NCI-H526 (cell line): ENCODE results near the gene PPP6R2.

ENCODE experiments used
- DNase-seq, 2 experiments: peaks; one replicate each; lab custom pipeline; 2025; lab: John Stamatoyannopoulos, UW

PPP6R2 gene

DNA sequence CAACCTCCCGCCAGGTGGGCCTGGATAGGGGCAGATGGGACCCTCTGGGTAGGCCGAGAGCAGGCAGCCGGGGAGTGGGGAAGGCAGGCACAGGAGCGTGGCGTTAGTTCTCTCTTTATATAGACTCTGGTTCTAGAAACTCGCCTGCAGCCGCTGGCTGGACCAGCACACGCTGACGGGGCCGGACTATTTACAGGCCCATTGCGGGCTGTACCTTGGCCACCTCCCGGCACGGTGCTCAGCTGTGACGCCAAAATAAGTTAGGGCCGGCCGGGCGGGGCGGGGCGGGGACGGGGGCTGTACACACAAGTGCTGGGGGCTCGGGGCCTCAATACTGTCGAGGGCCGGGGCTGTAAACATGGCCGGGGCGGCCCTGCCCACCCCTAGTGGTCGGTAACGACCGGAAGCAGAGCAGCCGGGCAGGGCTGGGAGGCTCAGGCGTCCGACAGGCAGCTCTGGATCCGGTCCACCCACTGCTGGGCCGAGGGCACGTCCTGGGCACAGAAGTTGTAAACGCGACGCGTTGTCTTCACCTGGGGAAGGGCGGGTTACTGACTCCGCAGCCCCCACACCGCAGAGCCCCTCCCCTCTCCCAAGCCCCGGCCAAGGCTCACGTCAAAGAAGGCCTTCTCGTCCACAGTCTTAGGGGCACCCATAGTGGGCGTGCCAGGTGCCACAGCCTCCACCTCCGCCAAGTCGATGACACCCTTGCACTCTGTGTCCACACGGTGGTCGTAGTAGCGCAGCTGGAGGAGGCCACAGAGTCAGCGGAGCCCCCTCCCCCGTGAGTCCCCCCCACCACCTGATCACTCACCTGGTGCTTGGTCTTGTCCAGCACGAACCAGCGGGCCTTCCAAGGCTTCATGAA is 103.8 kb downstream of the PPP6R2 start:
- no peak for DNase-seq

DNA sequence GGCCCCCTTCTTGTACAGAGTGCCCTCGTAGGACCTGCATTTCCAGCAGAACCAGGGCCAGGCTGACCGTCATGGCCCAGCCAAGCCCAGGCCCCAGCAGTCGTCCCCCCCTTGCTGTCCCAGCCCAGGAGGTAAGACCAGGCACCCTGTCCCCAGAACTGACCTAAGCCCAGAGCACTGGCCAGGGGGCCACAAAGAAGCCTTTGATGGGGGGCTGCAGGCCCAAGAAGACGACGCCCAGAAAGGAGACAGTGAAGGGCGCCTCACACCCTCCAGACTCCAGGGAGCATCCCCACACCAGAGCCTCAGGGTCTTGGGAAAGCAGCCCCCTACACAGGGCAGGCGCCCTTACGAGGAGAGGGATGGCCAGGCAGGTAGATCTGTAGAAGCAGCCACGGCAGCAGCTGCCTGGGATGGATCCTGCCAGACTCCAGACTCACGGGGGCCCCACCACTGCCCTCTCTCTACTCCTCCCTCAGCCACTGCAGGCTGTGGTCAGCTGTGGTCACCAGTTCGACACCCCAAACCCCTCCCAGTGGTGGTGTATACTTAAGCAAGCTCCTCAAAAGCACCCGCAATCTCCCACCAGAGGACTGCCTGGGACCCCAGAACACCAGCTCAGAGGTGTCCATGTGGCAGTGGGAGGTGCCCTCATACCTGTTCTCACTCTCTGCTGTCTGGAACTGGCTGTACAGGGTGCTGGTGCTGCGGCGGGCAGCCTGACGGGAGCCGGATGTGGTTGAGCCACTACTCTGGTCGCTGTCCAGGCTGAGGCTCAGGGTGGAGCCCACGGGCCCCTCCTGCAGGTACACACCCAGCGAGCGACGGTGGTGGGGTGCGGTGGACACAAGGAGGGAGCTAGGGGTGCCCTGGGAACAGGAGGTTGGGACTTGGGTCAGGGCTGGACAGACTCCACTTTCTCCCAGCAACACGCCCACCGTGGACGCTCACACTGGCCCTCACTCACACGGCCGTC is 104.7 kb downstream of the PPP6R2 start:
- no peak for DNase-seq

GRCh38 chr22:50452649-50453048 is 109.5 kb downstream of the PPP6R2 start:
- no peak for DNase-seq

DNA sequence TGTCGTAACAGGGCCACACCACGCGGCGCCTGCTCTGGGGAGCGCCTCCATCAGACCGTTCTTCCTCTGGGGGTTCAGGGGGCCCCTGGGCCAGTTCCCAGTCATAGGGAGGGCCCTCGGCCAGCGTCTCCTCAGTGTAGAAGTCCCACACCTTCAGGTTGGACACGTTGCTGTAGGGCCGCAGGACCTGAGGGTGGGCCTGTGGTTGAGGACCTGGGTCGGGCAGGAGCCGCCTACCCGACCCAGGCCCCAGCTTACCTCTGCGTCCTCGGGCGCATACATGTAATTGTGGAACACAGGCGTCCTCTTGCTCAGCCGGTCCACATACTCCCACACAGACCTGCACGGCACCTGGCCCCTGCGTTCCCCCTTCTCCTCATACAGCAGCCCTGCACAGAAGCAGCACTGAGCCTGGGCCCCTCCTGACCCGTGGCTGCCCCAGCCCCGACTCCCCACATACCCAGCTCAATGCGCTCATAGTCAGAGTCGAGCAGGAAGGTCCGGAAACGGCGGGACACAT is 111.5 kb downstream of the PPP6R2 start:
- no peak for DNase-seq

- no peak for DNase-seq
Observed at GRCh38 chr22:50455201-50455600, 112.1 kb downstream of the PPP6R2 start.

DNA sequence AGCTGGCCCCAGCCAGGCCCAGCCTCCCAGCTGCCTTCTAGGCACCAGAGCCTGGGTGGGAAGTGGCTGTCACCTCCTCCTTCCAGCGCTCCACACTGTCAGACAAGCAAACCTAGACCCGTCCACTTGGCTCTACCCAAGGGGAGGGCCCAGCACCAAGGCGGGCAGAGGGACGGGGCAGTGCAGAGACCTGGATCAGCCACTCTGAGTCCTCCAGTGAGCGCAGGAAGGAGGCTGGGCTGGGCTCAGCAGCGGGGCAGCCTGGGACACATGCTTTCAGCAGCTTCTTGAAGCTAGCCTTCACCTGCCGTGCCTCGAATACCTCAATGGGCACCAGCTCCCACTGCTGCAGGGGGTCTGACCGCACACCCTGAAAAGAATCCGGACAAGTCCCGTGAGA is 112.9 kb downstream of the PPP6R2 start:
- DNase-seq: no peak

DNA sequence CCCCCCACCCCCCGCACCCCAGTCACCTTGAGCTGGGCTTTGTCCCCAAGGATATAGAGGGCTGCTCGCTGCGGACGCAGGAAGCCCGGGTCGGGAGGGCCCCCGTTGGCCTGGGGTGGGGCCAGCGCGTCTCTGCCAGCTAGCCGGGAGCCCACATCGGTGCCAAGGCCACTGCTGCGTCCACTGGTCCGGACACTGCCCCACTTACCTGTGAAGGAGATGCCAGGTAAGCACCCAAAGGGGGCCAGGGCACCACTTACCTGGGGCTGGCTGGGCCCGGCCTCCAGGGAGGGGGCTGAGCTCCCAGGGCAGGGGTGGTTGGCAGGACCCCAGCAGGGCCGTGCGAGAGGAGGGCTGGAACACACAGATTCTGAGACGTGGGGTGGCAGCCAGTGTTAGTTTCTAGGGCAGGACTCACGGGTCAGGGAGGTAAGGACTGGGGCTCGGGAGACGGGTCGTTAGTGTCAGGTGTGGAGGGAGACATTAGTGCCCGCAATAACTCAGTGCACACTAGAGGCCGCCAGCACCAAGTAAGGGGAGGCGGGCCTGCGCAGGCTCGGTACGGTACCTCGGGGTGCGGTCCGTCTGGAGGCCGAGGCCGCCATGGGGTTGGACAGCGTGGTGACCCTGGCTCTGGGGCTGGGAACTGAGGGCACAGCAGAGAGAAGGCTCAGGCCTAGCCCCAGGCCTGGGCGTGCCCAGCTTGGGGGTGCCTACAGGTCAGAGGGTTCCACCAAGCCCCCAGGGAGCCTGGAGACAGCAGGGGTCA is 113.5 kb downstream of the PPP6R2 start:
- DNase-seq: no peak

DNA sequence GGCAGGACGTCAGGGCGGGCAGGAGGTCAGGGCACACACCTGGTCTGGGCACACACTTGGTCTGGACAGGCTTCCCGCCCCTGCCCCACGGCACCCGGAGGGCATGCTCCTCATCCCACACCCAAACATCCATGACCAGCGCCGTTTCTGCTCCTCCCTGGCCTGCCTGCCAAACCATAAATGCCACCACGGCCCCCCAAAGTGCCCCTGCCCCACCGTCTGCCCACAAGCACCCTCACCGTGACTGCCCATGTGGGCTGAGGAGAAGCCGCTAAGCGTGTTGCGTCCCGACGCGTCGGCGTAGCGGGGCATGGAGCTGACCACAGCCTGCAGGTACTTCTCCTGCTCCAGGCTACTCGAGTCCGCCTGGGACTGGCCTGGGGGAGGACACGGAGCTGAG is 115.9 kb downstream of the PPP6R2 start:
- DNase-seq: no peak

GRCh38 chr22:50459496-50460140 is 116.5 kb downstream of the PPP6R2 start:
- DNase-seq: no peak

- DNase-seq: no peak
Observed at GRCh38 chr22:50460938-50461337, 117.8 kb downstream of the PPP6R2 start.

- no peak for DNase-seq
Observed at GRCh38 chr22:50461536-50461935, 118.4 kb downstream of the PPP6R2 start.

DNA sequence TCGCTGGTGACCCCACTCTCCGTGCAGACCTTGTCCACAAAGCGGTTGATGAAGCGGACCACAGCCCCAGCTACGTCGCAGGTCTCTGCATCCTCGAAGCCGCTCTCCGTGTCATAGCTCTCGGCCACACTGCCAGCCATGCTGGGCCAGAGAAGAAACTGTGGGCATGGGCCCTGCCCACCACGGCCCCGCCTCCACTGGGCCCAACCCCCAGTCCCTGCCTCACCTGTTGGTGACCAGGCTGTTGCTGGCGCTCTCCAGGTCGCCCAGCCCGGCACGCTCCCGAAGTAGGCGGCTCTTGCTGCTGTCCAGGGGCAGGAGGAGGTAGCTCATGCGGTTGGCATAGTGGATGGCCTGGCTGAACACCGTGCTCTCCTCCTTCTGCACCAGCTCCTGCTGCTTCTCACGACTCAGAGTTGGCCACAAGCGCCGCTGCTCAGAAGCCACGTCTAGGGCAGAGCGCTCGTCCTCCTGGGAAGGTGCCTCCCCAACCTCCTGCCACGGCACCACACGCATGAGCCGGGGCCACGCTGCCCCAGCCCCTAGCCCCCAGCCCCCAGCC is 118.9 kb downstream of the PPP6R2 start:
- DNase-seq: peak in 1 of 2 experiments; percentile 48

GRCh38 chr22:50463188-50463900 is 120.2 kb downstream of the PPP6R2 start:
- DNase-seq: no peak

- DNase-seq: no peak
Observed at GRCh38 chr22:50464451-50464850, 121.3 kb downstream of the PPP6R2 start.

GRCh38 chr22:50465066-50465930 is 122.2 kb downstream of the PPP6R2 start:
- DNase-seq: no peak

GRCh38 chr22:50467341-50467740 is 124.2 kb downstream of the PPP6R2 start:
- no peak for DNase-seq

DNA sequence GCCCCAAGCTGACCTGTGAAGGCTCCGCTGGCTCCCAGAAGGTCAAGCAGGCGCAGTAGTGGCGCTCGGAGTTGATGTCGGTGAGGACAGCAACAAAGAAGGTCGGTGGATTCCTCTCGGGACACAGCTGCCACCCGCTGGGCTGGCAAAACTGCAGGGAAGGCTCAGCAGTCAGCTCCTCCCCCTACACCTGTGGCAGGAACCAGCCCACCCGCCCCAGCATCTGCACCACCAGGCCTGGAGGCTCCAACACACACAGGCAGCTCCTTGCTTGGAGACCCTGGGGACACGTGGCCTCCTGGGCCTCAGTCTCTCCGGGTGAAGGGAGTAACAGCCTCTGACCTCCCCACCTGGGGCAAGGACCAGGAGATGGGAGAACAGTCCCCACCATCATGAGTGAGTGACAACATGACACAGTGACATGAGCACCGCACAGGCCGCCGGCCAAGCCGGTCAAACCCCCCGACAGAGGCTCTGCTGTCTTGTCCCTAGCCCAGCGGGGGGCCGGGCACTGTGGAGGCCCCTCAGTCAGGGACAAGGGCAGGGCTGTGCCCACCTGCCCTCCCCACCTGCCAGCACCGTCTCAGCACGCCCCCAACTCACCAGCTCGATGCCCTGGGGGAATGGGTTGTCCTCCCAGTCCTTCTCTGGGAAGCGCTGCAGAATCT is 124.8 kb downstream of the PPP6R2 start:
- no peak for DNase-seq

- no peak for DNase-seq
Observed at GRCh38 chr22:50468626-50469025, 125.5 kb downstream of the PPP6R2 start.
